RWPE1 (cell line): ENCODE measurements around the gene PRDM10.

Experiments
- CTCF ChIA-PET: fragments of 350-600 bp; sonication (Branson Sonifier 250); formaldehyde crosslinking; extraction: SDS; loops from one replicate; lab custom pipeline; 2021; lab: Yijun Ruan, JAX
- POLR2A ChIA-PET: fragments of 400-600 bp; formaldehyde crosslinking; extraction: SDS; loops from one replicate; lab custom pipeline; 2020; ENCODE audit warnings: antibody characterized with exemption; ENCODE audit not compliant: low non-redundant PET; lab: Yijun Ruan, JAX
- DNase-seq: peaks from one replicate; pipeline ENCODE4 v3.0.0; 2012; ENCODE audit warnings: low spot score
- H3K27ac ChIP-seq: fragments of 450-650 bp; 2 replicates; pipeline ENCODE4 v1.5.1; 2017
- TF ChIP-seq, protein P1 (sequence below): fragments of 450-650 bp; conservative IDR thresholded peaks from 2 replicates; pipeline ENCODE4 v1.5.1; 2017; ENCODE audit warnings: low read depth, mild to moderate bottlenecking

PRDM10 gene, protein sequence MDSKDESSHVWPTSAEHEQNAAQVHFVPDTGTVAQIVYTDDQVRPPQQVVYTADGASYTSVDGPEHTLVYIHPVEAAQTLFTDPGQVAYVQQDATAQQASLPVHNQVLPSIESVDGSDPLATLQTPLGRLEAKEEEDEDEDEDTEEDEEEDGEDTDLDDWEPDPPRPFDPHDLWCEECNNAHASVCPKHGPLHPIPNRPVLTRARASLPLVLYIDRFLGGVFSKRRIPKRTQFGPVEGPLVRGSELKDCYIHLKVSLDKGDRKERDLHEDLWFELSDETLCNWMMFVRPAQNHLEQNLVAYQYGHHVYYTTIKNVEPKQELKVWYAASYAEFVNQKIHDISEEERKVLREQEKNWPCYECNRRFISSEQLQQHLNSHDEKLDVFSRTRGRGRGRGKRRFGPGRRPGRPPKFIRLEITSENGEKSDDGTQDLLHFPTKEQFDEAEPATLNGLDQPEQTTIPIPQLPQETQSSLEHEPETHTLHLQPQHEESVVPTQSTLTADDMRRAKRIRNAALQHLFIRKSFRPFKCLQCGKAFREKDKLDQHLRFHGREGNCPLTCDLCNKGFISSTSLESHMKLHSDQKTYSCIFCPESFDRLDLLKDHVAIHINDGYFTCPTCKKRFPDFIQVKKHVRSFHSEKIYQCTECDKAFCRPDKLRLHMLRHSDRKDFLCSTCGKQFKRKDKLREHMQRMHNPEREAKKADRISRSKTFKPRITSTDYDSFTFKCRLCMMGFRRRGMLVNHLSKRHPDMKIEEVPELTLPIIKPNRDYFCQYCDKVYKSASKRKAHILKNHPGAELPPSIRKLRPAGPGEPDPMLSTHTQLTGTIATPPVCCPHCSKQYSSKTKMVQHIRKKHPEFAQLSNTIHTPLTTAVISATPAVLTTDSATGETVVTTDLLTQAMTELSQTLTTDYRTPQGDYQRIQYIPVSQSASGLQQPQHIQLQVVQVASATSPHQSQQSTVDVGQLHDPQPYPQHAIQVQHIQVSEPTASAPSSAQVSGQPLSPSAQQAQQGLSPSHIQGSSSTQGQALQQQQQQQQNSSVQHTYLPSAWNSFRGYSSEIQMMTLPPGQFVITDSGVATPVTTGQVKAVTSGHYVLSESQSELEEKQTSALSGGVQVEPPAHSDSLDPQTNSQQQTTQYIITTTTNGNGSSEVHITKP

DNA sequence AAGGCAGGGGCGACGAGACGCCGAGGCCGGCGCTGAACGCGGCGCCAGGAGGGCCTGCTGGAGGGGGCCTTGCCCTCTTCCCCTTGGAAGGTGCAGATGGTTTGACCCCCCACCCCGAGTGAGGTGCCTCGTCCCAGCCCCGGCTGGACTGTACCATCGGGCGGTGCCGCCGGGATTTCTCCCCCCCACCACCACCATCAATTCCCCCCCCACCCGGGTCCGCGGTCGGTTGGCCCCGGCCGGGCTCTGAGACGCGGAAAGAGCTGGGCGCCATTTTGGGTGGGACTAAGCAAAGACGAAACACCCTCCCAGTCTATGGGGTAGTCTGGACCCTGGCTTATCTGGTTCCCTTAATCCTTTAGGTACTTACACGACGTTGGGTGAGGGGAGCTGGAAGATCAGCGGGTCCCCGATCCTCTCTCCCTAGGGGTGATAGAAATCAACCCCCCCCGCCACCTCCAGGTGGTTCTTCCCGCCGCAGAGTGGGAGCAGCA, at the start of gene PRDM10:
Gene PRDM10 (minus strand): TSS at position 484 of the 494 bp plus-strand sequence. CDS start 41,871 bp downstream, outside the sequence.
- H3K27ac ChIP-seq: peak within 1 kb of the TSS; percentile 100
- POLR2A ChIA-PET: interaction anchor here (0.6 to 2.5 kb wide), 8 partner anchors 13 to 522 kb away, joined by 3 to 19 read pairs (median 4); no protein-coding TSS in a partner anchor
- CTCF ChIA-PET: interaction anchor here (0.5 to 1.9 kb wide), 2 partner anchors 130 to 149 kb away, joined by 3 to 9 read pairs; no protein-coding TSS in a partner anchor
- peak; percentile 97 for DNase-seq
- TF ChIP-seq, protein P1, sequence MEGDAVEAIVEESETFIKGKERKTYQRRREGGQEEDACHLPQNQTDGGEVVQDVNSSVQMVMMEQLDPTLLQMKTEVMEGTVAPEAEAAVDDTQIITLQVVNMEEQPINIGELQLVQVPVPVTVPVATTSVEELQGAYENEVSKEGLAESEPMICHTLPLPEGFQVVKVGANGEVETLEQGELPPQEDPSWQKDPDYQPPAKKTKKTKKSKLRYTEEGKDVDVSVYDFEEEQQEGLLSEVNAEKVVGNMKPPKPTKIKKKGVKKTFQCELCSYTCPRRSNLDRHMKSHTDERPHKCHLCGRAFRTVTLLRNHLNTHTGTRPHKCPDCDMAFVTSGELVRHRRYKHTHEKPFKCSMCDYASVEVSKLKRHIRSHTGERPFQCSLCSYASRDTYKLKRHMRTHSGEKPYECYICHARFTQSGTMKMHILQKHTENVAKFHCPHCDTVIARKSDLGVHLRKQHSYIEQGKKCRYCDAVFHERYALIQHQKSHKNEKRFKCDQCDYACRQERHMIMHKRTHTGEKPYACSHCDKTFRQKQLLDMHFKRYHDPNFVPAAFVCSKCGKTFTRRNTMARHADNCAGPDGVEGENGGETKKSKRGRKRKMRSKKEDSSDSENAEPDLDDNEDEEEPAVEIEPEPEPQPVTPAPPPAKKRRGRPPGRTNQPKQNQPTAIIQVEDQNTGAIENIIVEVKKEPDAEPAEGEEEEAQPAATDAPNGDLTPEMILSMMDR: no peak

DNA sequence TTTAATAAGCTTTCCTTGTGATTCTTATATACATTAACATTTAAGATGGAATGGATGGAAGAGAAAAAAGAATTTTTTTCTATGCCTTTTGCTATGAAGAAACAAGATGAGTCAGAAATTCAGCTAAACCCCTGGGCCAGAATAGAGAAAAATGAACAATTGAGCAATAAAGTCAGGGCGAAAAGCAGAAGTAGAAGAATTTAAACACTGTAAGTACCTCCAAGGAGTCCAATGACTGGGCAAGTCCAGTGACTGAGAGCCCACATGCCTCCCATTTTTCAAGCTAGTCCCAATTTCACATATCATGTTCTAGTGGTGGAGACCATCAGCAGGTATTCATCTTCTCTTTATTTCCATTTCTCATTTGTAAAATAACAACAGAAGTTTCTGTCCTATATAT, 48.4 kb upstream of the PRDM10 start:
- ChIA-PET POLR2A (no interaction called here), CTCF (no interaction called here)
- TF ChIP-seq, protein P1: no peak
- DNase-seq: no peak
- no peak overlapping the region for H3K27ac ChIP-seq

DNA sequence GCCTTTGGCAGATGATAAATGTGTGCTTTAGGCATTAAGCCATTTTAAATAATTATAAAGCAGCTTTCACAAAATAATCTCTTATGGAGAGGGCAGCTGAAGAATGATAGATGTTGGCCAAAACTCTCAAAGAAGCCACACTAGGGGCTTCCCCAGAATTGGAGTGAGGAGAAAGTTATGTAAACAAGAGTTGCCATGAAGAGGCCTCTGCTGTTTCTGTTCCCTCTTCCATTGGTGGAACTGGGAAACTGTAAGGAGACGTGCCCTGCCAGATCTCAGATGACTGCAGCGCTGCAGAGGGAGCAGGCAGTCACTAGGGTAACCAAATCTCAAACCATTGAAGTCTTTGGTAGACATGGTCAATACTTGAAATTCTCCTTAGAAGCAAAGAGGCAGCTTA, 47.6 kb upstream of the PRDM10 start:
- H3K27ac ChIP-seq: no peak overlapping the region
- TF ChIP-seq, protein P1: no peak
- CTCF ChIA-PET: no interaction called here
- DNase-seq: no peak
- POLR2A ChIA-PET: no interaction called here

DNA sequence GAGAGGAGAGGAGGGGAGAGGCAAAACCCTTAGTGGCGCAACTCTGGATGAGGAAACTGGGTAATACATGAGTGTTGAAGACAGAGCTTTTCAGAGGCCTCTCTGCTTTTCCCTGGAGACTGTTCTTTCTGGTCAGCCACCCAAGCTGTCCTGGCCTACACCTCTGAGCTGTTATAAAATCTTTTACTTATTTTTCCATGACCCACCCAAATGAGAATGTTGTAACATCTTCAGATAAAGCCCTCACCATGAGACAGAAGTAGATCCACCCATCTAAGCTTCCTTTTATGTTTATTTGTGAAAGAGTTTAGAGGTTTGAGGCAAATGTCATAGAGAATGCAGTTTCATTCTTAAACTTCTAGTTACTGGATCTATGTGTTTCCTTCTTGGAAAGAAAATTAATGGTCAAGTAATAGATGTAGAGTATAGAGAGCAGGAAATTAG, 46.7 kb upstream of the PRDM10 start:
- ChIA-PET CTCF (no interaction called here), POLR2A (no interaction called here)
- no peak for DNase-seq
- H3K27ac ChIP-seq: no peak overlapping the region
- TF ChIP-seq, protein P1: no peak

DNA sequence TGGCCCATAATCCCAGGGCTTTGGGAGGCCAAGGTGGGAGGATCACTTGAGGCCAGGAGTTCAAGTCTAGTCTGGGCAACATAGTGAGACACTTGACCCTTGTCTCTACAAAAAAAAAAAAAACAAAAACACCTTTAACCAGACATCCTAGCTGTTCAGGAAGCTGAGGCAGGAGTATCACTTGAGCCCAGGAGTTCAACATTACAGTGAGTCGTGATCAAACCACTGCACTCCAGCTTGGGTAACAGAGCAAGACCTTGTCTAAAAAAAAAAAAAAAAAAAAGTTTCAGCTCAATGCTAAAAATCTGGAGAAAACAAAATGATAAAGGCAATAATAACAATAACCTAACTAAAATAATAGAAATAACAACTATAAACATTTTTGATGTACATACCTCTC, 44.5 kb upstream of the PRDM10 start:
- no peak for DNase-seq
- POLR2A ChIA-PET: no interaction called here
- CTCF ChIA-PET: interaction anchor here (0.7 kb wide), 1 partner anchor 13 kb away, joined by 4 read pairs; no protein-coding TSS in a partner anchor
- no peak overlapping the region for H3K27ac ChIP-seq
- TF ChIP-seq, protein P1: no peak
